GM21619 (cell line): ENCODE measurements around the gene CGA.
"Not testable (repeated sequence)": the region's sequence is repeated elsewhere in the genome, so short reads cannot be mapped to it uniquely, and the experiment has no call there.

Experiments
- ATAC-seq: cut with Tn5 transposase; IDR thresholded peaks from one replicate; pipeline ENCODE4 v1.9.1; 2021; ENCODE audit not compliant: unreplicated experiment

CGA gene

DNA sequence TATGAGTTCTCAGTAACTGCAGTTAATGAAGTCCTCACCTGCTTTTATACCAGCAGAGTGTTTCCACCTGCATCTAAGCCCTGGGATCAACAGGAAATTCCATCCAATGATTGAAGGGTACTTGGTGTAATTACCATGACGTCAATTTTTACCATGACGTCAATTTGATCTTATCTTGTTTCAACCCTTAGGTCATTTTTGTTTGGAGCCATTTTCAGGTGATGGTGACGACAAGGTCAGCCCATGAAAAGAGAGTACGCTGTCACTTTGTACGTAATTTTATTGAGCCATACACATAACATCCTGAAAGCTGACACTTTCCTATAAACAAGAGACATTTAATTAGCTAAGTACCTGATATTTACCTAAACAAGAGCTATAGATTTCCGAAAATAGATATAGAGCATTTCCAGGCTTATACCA, at the start of gene CGA:
Gene CGA (minus strand): TSS at position 20 of the 423 bp plus-strand sequence. CDS start 6,906 bp downstream, outside the sequence.
- no peak for ATAC-seq

DNA sequence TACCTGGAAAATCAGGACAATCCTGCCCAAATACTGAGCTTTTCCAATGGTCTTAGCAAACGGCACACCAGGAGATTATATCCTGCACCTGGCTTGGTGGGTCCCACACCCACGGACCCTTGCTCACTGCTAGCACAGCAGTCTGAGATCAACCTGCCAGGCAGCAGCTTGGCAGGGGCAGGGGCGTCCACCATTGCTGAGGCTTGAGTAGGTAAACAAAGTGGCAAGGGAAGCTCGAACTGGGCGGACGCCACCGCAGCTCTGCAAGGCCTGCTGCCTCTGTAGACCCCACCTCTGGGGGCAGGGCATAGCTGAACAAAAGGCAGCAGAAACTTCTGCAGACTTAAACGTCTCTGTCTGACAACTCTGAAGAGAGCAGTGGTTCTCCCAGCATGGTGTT, 45.0 kb upstream of the CGA start:
- not testable (repeated sequence) for ATAC-seq

GRCh38 chr6:87139236-87139635, 44.3 kb upstream of the CGA start:
- peak; percentile 81 for ATAC-seq

DNA sequence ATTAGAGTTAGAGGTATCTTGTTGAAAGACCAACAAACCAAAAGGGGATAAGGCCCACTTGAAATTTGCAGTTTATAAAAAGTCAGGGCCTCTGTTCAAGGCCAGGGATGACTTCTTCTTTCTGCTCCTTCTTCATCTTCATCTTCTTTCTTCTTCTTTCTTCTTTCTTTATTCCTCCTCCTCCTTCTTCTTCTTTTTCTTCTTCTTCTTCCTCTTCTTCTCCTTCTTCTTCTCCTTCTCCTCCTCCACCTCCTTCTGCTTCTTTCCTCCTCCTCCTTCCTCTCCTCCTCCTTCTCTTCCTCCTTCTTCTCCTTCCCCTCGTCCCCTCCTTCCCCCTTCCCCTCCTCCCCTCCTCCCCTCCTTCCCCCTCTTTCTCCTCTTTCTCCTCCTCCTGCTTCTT, 42.1 kb upstream of the CGA start:
- no peak for ATAC-seq

DNA sequence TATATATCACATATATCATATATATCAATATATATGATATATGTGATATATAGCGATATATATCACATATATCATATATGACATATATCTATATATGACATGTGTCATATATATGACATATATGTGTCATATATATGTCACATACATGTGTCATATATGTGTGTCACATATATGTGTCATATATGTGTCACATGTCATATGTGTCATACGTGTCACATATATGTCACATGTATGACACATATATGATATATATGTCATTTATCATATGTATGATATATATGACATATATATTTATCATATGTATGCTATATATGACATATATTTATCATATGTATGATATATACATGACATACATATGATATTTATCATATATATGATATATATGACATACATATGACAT, 32.8 kb upstream of the CGA start:
- no peak for ATAC-seq

GRCh38 chr6:87126501-87126900, 31.6 kb upstream of the CGA start:
- ATAC-seq = no peak

DNA sequence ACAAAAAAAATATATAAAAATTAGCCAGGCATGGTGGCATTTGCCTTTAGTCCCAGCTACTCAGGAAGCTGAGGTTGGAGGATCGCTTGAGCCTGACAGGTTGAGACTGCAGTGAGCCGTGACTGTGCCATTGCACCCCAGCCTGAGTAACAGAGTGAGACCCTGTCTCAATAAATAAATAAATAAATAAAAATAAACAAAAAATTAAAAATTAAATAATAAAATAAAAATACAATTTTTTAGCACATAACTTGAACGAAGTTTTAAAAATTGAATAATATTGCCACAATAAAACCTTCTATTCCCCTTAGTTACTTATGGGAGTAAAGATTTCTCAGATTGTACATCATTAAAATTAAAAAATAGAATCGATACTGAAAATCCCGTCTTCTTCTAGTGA, 29.2 kb upstream of the CGA start:
- ATAC-seq = no peak

DNA sequence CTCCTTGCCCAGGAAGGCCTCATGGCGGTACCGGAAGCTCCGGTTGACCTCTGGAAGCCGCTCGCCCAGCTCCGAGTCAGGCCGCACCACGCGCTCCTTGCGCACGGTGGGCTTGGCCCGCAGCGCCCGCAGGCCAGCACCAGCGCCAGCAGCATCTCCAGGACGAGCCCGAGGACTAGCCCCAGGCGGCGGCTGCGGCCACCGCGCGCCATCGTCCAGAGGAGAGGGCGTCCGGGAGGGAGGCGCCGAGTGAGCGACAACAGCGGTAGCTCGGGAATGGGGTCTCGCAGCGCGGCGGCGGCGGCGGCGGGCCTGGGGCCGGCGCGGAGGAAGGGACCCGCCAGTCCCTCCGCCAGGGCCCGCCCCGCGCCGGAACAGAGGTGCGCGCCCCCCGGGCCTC, 27.6 kb upstream of the CGA start:
- no peak for ATAC-seq

- no peak for ATAC-seq
These were observed 23.1 kb upstream of the CGA start for GRCh38 chr6:87118054-87118453.

DNA sequence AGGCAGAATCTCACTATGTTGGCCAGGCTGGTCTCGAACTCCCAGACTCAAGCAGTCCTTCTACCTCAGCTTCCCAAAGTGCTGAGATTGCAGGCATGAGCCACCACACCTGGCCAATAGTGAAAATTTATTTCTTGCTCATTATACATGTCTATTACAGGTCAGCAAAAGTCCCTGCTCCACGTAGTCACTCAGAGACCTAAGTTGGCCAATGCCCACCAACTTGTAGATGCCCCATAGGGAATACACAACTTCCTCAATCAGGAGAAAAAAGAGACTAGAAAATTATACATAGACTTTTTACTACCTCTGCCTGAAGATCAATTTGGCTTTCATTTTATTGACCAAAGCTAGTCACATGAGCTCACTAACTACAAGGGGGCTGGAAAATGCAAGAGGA, 22.0 kb upstream of the CGA start:
- no peak for ATAC-seq

DNA sequence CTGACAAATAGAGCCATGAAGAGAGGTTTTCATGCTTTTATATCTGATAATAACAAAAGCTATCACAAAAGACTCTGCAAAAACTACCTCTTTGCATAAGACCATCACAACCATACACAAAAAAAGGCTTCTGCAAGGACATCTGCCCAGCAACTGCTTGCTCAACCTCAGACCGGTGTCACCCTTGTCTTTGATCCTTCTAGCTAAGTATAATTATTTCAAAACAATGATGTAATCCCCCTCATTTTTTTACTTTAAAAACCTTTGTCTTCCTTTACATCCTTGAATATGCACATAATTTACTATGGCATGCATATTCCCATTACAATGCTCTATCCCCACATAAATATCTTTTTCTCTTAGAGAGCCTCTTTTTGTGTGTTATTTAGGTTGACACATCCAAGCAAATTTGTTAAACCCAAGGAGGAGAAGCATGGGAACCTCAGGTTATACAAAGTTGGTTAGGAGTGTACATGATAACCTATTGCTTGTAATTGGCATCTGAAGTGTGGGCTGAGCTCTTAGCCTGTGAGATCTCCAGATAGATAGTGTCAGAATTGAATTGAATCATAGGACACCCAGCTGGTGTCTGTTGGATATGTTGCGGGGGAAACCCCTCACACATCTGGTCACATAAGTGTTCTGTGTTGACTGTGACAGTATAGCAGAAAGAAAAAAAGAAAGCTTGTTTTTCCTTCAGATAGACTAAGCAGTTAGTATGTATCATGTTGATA, 20.7 kb upstream of the CGA start:
- peak; percentile 97 for ATAC-seq

DNA sequence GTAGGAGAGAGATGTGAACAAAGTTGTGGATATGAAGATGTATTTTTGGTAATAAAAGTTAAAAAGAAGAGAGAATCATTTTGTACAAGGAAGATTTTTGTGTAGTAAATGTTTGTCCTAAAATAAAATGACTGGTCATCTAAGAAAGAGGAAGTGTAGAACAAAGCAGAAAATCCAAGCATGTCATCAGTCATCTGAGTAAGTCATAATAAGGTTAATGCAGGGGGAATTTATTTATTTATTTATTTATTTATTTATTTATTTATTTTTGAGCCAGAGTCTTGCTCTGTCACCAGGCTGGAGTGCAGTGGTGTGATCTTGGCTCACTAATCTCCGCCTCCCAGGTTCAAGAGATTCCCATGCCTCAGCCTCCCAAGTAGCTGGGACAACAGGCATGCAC, 15.7 kb upstream of the CGA start:
- ATAC-seq = no peak

GRCh38 chr6:87105823-87106222, 10.9 kb upstream of the CGA start:
- no peak for ATAC-seq

- no peak for ATAC-seq
These were observed 9.8 kb upstream of the CGA start for GRCh38 chr6:87104667-87105066.

GRCh38 chr6:87103977-87104601, 9.2 kb upstream of the CGA start:
- ATAC-seq = no peak

GRCh38 chr6:87102151-87102621, 7.3 kb upstream of the CGA start:
- no peak for ATAC-seq

GRCh38 chr6:87101067-87101466, 6.2 kb upstream of the CGA start:
- ATAC-seq = no peak

DNA sequence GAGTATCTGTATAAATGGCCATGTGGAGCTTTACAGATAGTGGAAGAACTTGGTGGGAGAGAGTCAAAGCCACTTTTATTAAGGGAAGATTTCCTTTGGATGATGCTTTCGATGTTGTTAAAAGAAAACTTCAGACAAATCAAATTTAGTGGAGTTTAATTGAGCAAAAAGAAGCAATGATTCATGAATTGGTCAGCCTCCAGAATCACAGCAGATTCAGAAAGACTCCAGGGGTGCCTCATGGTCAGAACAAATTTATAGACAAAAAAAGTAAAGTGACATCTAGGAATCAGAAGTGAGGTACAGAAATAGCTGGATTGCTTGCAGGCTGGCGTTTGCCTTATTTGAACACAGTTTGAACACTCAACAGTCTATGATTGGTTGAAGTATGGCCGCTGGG, 5.3 kb upstream of the CGA start:
- no peak for ATAC-seq

DNA sequence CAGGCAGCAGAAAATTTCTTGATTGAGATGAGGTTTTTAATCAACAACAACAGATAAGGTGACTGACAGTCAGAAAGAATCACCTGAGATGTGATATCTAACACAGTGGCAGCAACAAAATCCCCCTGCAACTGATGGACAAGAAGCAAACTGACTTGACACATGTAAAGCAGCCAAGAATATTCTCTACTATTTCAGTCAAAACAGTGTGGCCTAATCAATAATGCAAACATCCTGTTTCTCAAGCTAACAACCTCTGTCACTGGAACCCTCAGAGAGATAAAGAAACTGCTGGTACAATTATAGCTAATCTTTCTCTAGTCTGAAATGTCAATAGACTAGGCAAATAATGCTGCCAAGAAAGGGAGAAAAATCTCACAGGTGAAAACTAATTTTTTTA, 4.6 kb upstream of the CGA start:
- ATAC-seq = peak; percentile 70

DNA sequence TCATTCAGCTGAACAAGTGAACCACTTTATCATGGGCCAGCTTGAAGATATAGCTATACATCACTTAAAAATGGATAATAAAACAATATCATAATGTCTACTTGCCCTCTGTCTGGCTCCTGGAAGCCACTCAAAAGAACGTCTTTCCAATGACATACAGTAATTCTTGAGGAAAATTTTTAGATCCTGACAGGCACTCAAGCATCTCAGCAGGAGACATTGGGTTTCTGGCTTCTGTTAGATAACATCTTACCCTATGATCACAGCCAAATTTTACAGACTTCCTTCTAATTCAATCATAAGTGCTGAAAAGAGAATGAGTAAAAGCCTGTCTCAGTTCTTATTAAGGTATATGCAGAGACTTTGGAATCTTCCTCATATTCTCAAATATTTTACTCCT, 330 bp downstream of the CGA start:
- no peak for ATAC-seq

DNA sequence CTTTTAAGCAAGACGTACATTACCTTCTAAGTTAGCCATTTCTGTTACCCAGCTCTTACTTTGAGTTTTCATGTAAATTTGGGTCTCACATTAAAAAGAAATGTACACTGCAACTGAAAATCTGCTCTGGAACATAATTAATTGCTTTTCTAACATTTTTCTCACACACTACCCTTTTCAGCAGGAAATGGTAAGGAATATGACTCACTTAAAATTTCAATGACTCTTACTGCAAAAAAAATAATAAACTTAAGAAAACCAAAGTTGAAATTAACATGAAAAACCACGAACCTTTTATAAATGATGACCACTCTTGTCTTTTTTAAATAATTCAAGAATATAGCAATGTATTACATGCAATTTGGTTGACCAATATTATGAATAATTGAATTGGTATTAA, 1.3 kb downstream of the CGA start:
- ATAC-seq = no peak

DNA sequence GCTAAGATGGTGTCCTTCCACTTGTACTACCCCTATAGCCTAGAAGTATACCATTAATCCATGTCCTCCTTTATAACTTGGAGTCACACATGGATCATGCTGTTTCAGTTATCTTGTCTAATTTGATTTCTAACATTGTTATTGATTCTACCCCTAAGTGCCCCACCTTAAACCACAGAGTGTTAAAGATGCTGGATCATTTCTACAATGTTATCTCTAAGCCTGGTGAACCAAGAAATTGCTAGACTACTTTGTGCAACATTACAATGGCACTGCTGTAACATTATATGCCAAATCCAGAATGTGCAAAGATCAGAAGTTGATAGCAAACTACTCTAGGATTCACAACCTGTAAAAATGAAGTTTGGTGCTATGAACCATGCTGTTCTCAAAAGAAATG, 1.7 kb downstream of the CGA start:
- no peak for ATAC-seq

GRCh38 chr6:87092435-87092834, 2.5 kb downstream of the CGA start:
- ATAC-seq = no peak
